Parathyroid adenoma (tissue), 2 donors: Measurements from ENCODE around the gene ZDHHC7.

ENCODE experiments used
- H2AFZ ChIP-seq: fragments of 300-600 bp; sonication (generic); one replicate; pipeline ENCODE4 v1.7.0; 2017; ENCODE audit warnings: antibody characterized with exemption, mild to moderate bottlenecking
- H3K27ac ChIP-seq: fragments of 300-600 bp; sonication (generic); one replicate; pipeline ENCODE4 v1.7.0; 2017
- H3K27me3 ChIP-seq: fragments of 300-600 bp; sonication (generic); one replicate; pipeline ENCODE4 v1.7.0; 2017; ENCODE audit warnings: low read length; ENCODE audit not compliant: control insufficient read depth, insufficient read depth
- H3K36me3 ChIP-seq: fragments of 300-600 bp; sonication (generic); one replicate; pipeline ENCODE4 v1.7.0; 2017; ENCODE audit warnings: low read length; ENCODE audit not compliant: control insufficient read depth, insufficient read depth
- H3K4me1 ChIP-seq: fragments of 300-600 bp; sonication (generic); one replicate; pipeline ENCODE4 v1.7.0; 2017; ENCODE audit warnings: control low read depth
- H3K4me2 ChIP-seq: fragments of 300-600 bp; sonication (generic); one replicate; pipeline ENCODE4 v1.7.0; 2017; ENCODE audit warnings: low read length
- H3K4me3 ChIP-seq: fragments of 300-600 bp; sonication (generic); one replicate; pipeline ENCODE4 v1.7.0; 2017; ENCODE audit warnings: low read depth, low read length
- H3K79me2 ChIP-seq: fragments of 300-600 bp; sonication (generic); one replicate; pipeline ENCODE4 v1.7.0; 2017; ENCODE audit warnings: control low read depth
- H3K9ac ChIP-seq: fragments of 300-600 bp; sonication (generic); one replicate; pipeline ENCODE4 v1.7.0; 2017; ENCODE audit warnings: mild to moderate bottlenecking
- H3K9me3 ChIP-seq: fragments of 300-600 bp; sonication (generic); one replicate; pipeline ENCODE4 v1.7.0; 2017; ENCODE audit warnings: low read length; ENCODE audit not compliant: control insufficient read depth
- CTCF ChIP-seq: fragments of 300-600 bp; sonication (generic); IDR thresholded peaks from one replicate; pipeline ENCODE4 v1.7.0; 2017; ENCODE audit warnings: antibody characterized with exemption, mild to moderate bottlenecking
- donor health status: primary hyperparathyroidism.

The ZDHHC7 gene

GRCh38 chr16:84993926-84994325 lies 17.4 kb downstream of the ZDHHC7 start:
- no peak overlapping the region for H3K4me3 ChIP-seq
- no peaks in the 10 kb centered on the region for H3K27me3 ChIP-seq
- peaks cover 39% of the 10 kb centered on the region for H3K79me2 ChIP-seq
- no peak overlapping the region for H2AFZ ChIP-seq
- peaks cover 4% of the 10 kb centered on the region for H3K4me1 ChIP-seq
- H3K9ac ChIP-seq, result no peak overlapping the region
- no peak overlapping the region for H3K27ac ChIP-seq
- H3K9me3 ChIP-seq, result no peaks in the 10 kb centered on the region
- H3K4me2 ChIP-seq, result no peak overlapping the region
- TF ChIP-seq CTCF, result no peak
- H3K36me3 ChIP-seq, result no peaks in the 10 kb centered on the region

- Histone ChIP-seq H3K36me3 (no peaks in the 10 kb centered on the region), H3K27ac (no peak overlapping the region), H3K4me2 (no peak overlapping the region), H2AFZ (no peak overlapping the region), H3K9me3 (no peaks in the 10 kb centered on the region), H3K4me3 (no peak overlapping the region), H3K9ac (no peak overlapping the region), H3K79me2 (peaks cover 32% of the 10 kb centered on the region), H3K27me3 (no peaks in the 10 kb centered on the region), H3K4me1 (peaks cover 4% of the 10 kb centered on the region)
- TF ChIP-seq CTCF, result no peak
Measured at GRCh38 chr16:84992717-84993075, 18.6 kb downstream of the ZDHHC7 start.

- Histone ChIP-seq H3K27ac (no peak overlapping the region), H3K4me3 (no peak overlapping the region), H3K9me3 (no peaks in the 10 kb centered on the region), H3K4me2 (no peak overlapping the region), H3K79me2 (peaks cover 34% of the 10 kb centered on the region), H2AFZ (no peak overlapping the region), H3K4me1 (peaks cover 4% of the 10 kb centered on the region), H3K36me3 (no peaks in the 10 kb centered on the region), H3K27me3 (no peaks in the 10 kb centered on the region), H3K9ac (no peak overlapping the region)
- TF ChIP-seq CTCF, result no peak
Measured at GRCh38 chr16:84990782-84991181, 20.6 kb downstream of the ZDHHC7 start.

- no peak overlapping the region for H3K4me3 ChIP-seq
- H2AFZ ChIP-seq, result no peak overlapping the region
- H3K27ac ChIP-seq, result no peak overlapping the region
- no peak overlapping the region for H3K9ac ChIP-seq
- no peaks in the 10 kb centered on the region for H3K36me3 ChIP-seq
- peaks cover 4% of the 10 kb centered on the region for H3K4me1 ChIP-seq
- no peaks in the 10 kb centered on the region for H3K27me3 ChIP-seq
- peaks cover 32% of the 10 kb centered on the region for H3K79me2 ChIP-seq
- no peak for TF ChIP-seq CTCF
- H3K9me3 ChIP-seq, result no peaks in the 10 kb centered on the region
- H3K4me2 ChIP-seq, result no peak overlapping the region
Measured at GRCh38 chr16:84989749-84990620, 21.4 kb downstream of the ZDHHC7 start.
